ENCODE data around the gene NXN. TPM values are rescaled to one million over a fixed set of nuclear protein-coding genes. Genes with fewer than 3 reads are reported as not detected.

The NXN gene
- polyA plus RNA-seq, 3 donors: not detected

- TF ChIP-seq, protein P1, sequence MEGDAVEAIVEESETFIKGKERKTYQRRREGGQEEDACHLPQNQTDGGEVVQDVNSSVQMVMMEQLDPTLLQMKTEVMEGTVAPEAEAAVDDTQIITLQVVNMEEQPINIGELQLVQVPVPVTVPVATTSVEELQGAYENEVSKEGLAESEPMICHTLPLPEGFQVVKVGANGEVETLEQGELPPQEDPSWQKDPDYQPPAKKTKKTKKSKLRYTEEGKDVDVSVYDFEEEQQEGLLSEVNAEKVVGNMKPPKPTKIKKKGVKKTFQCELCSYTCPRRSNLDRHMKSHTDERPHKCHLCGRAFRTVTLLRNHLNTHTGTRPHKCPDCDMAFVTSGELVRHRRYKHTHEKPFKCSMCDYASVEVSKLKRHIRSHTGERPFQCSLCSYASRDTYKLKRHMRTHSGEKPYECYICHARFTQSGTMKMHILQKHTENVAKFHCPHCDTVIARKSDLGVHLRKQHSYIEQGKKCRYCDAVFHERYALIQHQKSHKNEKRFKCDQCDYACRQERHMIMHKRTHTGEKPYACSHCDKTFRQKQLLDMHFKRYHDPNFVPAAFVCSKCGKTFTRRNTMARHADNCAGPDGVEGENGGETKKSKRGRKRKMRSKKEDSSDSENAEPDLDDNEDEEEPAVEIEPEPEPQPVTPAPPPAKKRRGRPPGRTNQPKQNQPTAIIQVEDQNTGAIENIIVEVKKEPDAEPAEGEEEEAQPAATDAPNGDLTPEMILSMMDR (IDR thresholded peaks at IDR 0.05): no peak
- Mint-ChIP-seq H3K36me3 (no peaks in the 10 kb centered on the region), H3K27me3 (ENCODE audit: low read depth in 3 of 3) (peaks cover 12 to 32% (median 29%) of the 10 kb centered on the region in 3 donors), H3K4me3 (no peak overlapping the region), H3K9me3 (peaks cover 0 to 6% (median 0%) of the 10 kb centered on the region in 7 donors), H3K4me1 (peaks cover 5% of the 10 kb centered on the region), H3K27ac (no peak overlapping the region)
- no peak overlapping the region for H3K9ac ChIP-seq (ENCODE audit: insufficient read depth, low read length, poor library complexity, severe bottlenecking)
- WGBS (ENCODE audit: insufficient coverage): 82% methylated on average over 2 of the region's 5 CpGs
- H3K36me3 ChIP-seq (replicated peaks in 1 of 2; ENCODE audit: control insufficient read depth in 1 of 2, insufficient read depth in 2 of 2, low read length in 2 of 2): no peaks in the 10 kb centered on the region
- no peak for DNase-seq
- no peak overlapping the region for H3K27ac ChIP-seq (ENCODE audit: low read depth in 1 of 2, low read length in 2 of 2)
- H4K20me1 ChIP-seq (ENCODE audit: insufficient read depth, low read length): no peaks in the 10 kb centered on the region
- H3K4me3 ChIP-seq (replicated peaks in 1 of 3; ENCODE audit: low read depth in 2 of 3, low read length in 3 of 3): no peak overlapping the region
- intact Hi-C loops (cut with micrococcal nuclease): no loop called here
- no peaks in the 10 kb centered on the region for H3K79me2 ChIP-seq (ENCODE audit: insufficient read depth, low read length)
- H3K27me3 ChIP-seq (ENCODE audit: control insufficient read depth in 2 of 2, insufficient read depth in 2 of 2, low read length in 2 of 2): peaks cover 0 to 2% of the 10 kb centered on the region in 2 donors
- H3K9me3 ChIP-seq (replicated peaks in 1 of 2; ENCODE audit: control insufficient read depth in 1 of 2, insufficient read depth in 1 of 2, low read length in 2 of 2): no peaks in the 10 kb centered on the region
- H3K4me1 ChIP-seq (ENCODE audit: control insufficient read depth in 1 of 2, insufficient read depth in 2 of 2, low read length in 2 of 2): no peaks in the 10 kb centered on the region
- no peak overlapping the region for H2AFZ ChIP-seq (ENCODE audit: insufficient read depth, low read depth, low read length, poor library complexity, severe bottlenecking)
- H3K4me2 ChIP-seq (replicated peaks; ENCODE audit: extremely low read depth, low read length, poor library complexity, severe bottlenecking): no peak overlapping the region
Observed at GRCh38 chr17:872855-873254, 106.7 kb downstream of the NXN start.

- Histone ChIP-seq H3K4me1 (ENCODE audit: control insufficient read depth in 1 of 2, insufficient read depth in 2 of 2, low read length in 2 of 2) (no peaks in the 10 kb centered on the region), H3K79me2 (ENCODE audit: insufficient read depth, low read length) (no peaks in the 10 kb centered on the region), H3K36me3 (replicated peaks in 1 of 2; ENCODE audit: control insufficient read depth in 1 of 2, insufficient read depth in 2 of 2, low read length in 2 of 2) (no peaks in the 10 kb centered on the region), H4K20me1 (ENCODE audit: insufficient read depth, low read length) (no peaks in the 10 kb centered on the region), H3K9ac (ENCODE audit: insufficient read depth, low read length, poor library complexity, severe bottlenecking) (no peak overlapping the region), H2AFZ (ENCODE audit: insufficient read depth, low read depth, low read length, poor library complexity, severe bottlenecking) (no peak overlapping the region), H3K27me3 (ENCODE audit: control insufficient read depth in 2 of 2, insufficient read depth in 2 of 2, low read length in 2 of 2) (peaks cover 0 to 2% of the 10 kb centered on the region in 2 donors), H3K4me2 (replicated peaks; ENCODE audit: extremely low read depth, low read length, poor library complexity, severe bottlenecking) (no peak overlapping the region), H3K9me3 (replicated peaks in 1 of 2; ENCODE audit: control insufficient read depth in 1 of 2, insufficient read depth in 1 of 2, low read length in 2 of 2) (no peaks in the 10 kb centered on the region), H3K27ac (ENCODE audit: low read depth in 1 of 2, low read length in 2 of 2) (no peak overlapping the region), H3K4me3 (replicated peaks in 1 of 3; ENCODE audit: low read depth in 2 of 3, low read length in 3 of 3) (no peak overlapping the region)
- Mint-ChIP-seq H3K27me3 (ENCODE audit: low read depth in 3 of 3) (peaks cover 13 to 31% (median 25%) of the 10 kb centered on the region in 3 donors), H3K36me3 (no peaks in the 10 kb centered on the region), H3K27ac (no peak overlapping the region), H3K9me3 (peaks cover 0 to 6% (median 0%) of the 10 kb centered on the region in 7 donors), H3K4me1 (peaks cover 5% of the 10 kb centered on the region), H3K4me3 (peak overlapping the region in 1 of 2 donors; percentile 22)
- intact Hi-C loops (cut with micrococcal nuclease): no loop called here
- TF ChIP-seq, protein P1 (IDR thresholded peaks at IDR 0.05): no peak
- DNase-seq: no peak
- WGBS (ENCODE audit: insufficient coverage): 94% methylated on average over 5 of the region's 9 CpGs
Observed at GRCh38 chr17:871751-872519, 107.6 kb downstream of the NXN start.
